Skin epidermis (tissue), 12 donors: ENCODE measurements around the gene TBCD.
"Not testable (repeated sequence)": the region's sequence is repeated elsewhere in the genome, so short reads cannot be mapped to it uniquely, and the experiment has no call there.

Experiments
- H3K27ac ChIP-seq, 21 experiments: fragments of 200-600 bp; sonication (generic) in 11 of 21; one replicate each; pipeline ENCODE4 v1.5.0; 2020; ENCODE audit warnings: mild to moderate bottlenecking in 3 of 21, inconsistent platforms in 2 of 21, moderate library complexity in 2 of 21
- H3K4me3 ChIP-seq, 7 experiments: fragments of 200-600 bp; sonication (generic) in 2 of 7; one replicate each; pipeline ENCODE4 v1.5.0; 2020; ENCODE audit warnings: inconsistent platforms in 2 of 7, mild to moderate bottlenecking in 2 of 7, moderate library complexity in 1 of 7

TBCD gene

DNA sequence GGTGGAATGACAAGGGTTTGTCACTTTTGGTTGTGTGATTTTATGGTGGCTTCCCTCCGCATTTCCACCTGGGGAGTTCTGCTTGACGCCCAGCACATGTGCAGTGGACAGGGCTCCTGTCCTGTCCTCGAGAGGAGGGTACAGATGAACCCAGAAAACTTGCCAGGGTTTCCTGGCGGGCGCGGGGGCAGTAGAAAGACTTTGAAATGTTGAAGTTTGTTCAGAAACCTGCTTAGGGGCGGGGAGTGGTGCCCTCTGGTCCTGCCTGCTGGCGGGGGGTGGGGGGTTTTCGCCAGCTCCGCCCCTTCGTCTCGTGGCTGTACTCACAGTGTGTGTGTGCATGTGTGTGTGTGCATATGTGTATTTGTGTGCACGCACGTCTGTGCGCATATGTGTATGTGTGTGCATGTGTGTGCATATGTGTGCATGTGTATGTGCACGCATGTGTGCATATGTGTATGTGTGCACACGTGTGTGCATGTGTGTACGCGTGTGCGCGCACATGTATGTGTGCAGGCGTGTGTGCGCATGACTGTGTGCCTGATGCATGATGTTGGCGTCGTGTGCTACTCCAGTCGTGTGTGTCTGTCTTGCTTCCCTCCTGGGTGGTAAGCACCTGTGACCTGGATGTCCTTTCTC is 28.6 kb upstream of the TBCD start:
- H3K27ac ChIP-seq: no peak overlapping the region
- no peak overlapping the region for H3K4me3 ChIP-seq

DNA sequence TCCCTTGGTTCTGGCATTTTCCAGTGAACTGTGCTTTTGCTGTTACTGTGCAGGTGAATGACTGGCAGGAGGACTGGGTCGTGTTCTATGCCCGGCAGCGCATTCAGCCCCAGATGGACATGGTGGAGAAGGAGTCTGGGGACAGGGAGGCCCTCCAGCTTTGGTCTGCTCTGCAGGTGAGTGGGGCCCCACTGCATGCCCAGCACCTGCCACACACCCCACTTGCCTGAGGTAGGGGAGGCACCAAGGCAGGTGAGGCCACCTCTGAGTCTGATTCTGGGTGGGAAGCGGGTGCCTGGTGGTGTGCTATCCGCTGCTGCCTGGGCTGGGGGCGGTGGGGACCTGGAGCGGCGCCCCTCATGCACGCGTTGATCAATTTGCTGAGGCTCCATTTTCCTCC is 25.4 kb upstream of the TBCD start:
- Histone ChIP-seq H3K27ac (no peak overlapping the region), H3K4me3 (no peak overlapping the region)

DNA sequence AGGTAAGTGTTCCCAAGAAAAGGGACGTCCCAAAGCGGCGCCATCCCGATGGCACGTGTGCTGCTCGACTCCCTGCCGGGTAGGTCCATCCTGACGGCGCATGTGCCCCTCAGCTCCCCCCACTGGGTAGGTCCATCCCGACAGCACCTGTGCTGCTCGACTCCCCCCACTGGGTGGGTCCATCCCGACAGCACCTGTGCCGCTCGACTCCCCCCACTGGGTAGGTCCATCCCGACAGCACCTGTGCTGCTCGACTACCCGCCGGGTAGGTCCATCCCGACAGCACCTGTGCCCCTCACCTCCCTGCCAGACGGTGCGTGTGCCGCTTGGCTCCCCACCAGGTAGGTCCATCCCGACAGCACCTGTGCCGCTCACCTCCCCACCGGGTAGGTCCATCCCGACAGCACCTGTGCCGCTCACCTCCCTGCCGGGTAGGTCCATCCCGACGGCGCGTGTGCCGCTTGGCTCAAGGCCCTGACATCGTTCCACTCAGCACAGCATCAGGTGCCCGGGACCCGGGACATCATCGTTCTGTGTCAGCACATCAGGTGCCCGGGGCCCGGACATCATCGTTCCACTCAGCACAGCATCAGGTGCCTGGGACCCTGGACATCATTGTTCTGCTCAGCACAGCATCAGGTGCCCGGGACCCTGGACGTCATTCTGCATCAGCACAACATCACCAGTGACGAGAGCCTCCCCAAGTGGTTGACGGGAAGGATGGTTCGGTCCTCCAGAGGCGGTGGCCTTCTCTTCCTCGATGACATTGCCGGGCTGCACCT is 22.2 kb upstream of the TBCD start:
- Histone ChIP-seq H3K4me3 (no peak overlapping the region), H3K27ac (no peak overlapping the region)

DNA sequence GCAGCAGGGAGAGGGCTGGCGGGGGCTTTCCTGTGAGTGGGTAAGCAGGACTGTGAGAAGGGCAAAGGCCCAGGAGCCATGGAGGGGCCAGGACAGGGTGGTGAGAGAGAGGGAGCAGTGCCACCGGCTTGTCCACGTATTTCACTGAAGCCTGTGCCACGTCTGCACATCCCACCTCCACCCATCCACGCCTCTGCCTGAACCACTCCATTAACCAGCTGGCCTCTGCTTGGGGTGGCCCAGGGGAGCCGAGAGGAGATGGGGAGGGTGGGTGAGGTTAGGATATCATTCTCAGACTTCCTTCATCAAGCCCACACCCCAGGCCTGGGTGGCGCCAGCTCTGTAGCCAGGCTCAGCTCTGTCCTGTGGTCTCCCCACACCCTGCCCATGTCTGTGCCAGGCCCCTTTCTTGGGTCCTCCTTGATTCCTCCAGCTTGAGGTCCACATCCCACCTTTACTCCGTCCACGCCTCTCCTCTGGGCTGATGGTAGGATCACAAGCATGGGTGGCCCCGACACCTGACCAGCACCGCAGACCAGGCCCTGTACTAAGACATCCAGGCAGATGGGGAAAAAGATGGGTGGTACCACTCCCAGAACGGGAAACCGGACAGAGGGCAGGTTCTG is 19.6 kb upstream of the TBCD start:
- no peak overlapping the region for H3K27ac ChIP-seq
- no peak overlapping the region for H3K4me3 ChIP-seq

DNA sequence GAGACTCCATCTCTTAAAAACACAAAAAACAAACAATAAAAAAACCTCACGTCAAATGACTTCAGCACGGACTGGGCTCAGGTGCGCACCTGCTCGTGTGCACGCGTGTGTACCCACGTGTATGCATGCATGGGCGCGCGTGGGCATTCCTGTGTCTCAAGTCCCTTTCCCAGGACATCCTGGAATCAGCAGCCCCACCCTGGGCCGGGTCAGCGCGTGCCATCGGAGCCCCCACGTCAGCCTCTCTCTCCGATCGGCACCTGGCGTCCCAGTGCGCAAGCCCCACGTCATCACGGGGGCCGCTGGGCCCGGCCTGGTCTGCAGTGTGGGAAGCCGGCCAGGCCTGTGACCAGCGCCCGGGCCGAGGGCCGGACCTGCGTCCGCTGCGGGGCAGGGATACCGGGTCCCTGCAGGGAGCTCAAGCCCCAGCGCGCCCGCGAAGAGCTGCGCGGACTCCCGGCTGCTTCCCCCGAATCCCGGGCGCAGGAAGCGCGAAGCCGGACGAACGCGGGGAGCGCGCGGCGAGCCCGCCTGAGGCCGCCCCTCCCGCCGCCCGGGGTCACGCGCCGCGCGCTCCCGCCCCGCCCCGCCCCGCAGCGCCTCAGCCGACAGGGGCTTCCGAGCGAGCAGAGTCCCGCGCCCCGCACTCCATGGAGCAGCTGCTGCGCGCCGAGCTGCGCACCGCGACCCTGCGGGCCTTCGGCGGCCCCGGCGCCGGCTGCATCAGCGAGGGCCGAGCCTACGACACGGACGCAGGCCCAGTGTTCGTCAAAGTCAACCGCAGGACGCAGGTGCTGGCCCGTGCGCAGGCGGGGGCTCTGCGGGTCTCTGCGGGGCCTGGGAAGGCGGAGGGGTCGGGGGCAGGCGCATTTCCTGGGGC is 16.6 kb upstream of the TBCD start, which contains the start of gene FN3K:
TSS of gene FN3K (plus strand) at position 629 of the 880 bp plus-strand sequence. CDS start at position 651, 22 bp downstream.
- Histone ChIP-seq H3K4me3 (peak within 1 kb of the TSS; percentile 41 to 71 (median 53)), H3K27ac (peak within 1 kb of the TSS in 16 of 21 experiments; percentile 10 to 82 (median 56))

DNA sequence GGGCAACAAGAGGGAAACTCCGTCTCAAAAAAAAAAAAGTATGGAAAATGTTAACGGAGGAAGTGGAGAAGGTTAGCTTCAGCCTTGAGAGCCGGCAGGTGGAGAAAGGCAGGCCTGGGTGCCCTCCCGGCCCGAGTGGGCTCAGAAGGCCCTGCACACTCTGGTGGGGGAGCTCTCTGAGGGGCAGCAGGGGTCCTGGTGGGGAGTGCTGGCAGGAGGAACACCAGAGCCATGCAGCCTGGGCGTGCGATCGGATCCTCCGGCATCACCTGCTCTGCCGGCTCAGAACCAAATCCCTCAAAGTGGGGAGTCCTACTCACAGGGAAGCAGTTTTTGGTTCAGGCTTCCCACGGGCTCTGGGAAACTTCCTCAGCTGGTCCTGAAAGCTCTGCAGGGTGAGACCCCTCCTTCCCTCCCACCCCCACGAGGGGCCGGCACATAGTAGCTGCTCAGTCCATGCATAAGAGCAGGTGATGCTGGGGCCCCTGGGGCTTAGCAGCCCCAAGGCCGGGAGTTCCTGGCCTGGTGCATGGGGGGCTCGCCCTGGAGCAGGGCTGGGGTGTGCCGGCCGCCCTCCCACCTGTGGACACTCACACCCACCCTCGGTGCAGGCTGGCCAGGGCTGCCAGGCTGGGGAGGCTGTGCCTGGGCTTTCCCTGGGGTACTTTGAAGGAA is 15.2 kb upstream of the TBCD start:
- no peak overlapping the region for H3K4me3 ChIP-seq
- H3K27ac ChIP-seq: peak overlapping the region in 2 of 21 experiments; percentile 29 to 79

DNA sequence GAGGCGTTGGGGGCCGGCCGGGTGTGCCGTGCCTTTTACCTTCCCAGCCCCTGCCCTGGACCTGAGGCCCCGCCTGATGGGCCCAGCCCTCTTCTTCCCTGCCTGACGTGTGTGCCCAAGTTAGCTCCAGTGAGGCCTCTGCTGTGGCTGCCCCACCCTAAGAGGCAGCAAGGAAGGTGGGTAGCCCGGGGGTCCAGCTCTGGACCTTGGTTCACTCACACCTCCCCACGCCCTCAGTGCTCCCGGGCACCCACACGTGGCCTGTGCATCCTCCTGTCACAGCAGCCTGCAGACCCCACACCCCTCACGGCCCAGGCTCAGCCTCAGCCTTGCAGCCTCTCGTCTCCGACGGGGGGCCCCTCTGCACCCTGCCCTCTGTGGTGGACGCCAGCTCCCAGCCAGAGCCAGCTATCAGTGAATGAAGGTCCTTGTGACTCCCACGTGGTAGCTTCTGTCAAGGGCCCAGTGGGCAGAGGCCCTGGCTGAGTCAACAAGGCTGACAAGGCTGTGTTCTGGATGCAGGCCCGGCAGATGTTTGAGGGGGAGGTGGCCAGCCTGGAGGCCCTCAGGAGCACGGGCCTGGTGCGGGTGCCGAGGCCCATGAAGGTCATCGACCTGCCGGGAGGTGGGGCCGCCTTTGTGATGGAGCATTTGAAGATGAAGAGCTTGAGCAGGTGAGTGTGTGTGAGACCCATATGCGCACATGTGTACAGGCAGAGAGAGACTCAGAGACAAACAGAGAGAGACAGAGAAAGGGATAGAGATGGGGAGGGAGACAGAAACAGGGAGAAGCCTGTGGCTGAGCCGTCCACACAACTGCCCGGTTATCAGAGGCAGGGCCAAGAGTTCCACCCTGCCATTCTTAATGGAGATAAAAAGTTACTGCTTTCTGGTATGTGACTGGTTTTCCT is 13.6 kb upstream of the TBCD start:
- no peak overlapping the region for H3K27ac ChIP-seq

DNA sequence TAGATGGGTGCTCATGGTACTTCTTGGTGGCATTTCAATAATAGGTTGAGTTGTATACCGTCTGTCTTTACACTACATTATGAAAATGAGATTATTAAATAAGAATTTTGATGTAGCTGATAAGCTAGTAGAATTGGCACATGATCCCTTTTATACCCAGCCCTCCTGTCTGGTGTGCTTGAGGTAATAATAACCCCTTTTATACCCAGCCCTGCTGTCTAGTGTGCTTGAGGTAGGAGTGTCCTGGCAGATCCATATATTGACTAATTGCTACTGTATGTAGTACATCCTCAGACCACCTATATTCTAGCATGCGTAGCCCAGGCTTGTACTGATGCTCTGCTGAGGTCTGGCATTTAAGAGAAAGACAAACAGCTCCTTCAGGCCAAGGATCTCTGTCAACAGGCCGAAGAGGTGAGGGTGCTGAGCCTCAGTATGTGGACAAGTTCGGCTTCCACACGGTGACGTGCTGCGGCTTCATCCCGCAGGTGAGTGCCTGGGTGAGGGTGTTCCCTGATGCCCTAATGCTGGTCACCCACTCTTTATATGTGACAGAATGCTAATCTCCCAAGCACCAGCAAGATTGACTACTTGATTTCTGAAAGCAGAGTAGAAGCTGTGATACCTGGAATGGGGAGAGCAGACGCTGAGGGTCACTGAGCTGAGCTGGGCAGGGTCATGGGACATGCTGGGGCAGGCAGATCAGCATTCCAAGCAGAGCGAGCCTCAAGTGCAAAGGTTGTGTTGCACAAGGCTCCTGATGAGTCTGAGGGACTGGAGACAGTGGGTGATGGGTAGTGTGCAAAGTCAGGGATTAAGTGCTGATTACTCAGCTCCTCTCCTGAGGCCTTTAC is 10.7 kb upstream of the TBCD start:
- Histone ChIP-seq H3K4me3 (no peak overlapping the region), H3K27ac (no peak overlapping the region)

More for the DNA sequence above, 13.6 kb upstream of the TBCD start:
- H3K4me3 ChIP-seq: no peak overlapping the region

DNA sequence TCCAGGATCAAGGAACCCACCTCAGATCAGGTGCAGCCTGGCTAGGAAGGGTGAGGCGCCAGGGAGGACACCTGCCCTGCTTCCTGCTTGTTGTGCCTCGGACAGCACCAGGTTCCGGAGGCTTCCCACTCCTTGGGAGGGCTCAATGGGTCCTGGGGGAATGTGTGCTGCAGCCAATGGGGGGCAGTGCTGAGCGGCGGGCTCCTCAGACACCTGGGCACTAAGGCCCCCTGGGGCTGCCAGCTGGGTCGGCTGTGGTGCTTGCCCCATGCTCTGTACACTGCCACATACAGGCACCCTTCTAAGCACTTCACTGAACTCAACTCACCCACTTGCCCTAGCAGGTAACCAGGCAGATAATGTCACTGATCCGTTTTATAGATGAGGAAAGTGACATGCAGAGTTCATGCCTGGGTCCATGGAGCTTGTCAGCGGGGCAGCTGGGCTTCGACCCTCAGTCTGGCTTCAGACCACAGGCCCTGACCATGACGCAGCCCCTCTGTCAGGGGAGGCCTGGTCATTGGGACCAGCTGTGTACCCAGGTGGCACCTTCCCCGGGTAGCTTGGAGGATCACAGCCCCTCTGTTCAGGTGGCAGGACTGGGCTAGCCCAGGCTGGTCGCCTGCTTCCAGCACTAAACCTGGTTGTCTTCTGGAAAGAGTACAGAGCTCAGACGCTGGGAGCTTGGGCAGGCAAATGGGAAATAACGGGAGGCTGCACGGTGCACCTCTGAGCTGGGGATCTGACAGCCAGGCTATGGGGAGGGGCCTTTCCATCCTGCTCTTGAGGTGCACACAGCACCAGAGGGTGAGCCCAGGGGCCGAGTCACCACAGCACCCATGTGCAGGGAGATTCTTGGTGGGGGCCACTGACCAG is 8.3 kb upstream of the TBCD start:
- H3K27ac ChIP-seq: no peak overlapping the region
- no peak overlapping the region for H3K4me3 ChIP-seq

DNA sequence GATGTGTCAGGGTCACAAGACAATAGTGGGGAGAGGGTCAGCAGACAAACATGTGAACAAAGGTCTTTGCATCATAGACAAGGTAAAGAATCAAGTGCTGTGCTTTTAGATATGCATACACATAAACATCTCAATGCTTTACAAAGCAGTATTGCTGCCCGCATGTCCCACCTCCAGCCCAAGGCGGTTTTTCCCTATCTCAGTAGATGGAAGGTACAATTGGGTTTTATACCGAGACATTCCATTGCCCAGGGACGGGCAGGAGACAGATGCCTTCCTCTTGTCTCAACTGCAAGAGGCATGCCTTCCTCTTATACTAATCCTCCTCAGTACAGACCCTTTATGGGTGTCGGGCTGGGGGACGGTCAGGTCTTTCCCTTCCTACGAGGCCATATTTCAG is 7.1 kb upstream of the TBCD start:
- H3K4me3 ChIP-seq, H3K27ac ChIP-seq: not testable (repeated sequence)

DNA sequence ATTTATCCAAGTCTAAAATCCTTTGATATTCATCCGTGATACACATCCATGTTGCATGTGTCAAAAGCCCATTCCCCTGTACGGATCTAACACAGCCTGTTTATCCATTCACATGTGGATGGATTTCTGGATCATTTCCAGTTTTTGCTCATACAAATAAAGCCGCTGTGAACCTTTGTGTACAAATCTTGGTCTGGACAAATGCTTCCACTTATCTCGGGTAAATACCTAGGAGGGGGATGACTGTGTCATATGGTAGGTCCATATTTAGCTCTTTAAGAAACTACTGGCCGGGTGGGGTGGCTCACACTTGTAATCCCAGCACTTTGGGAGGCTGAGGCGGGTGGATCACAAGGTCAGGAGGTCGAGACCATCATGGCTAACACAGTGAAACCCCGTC is 6.3 kb upstream of the TBCD start:
- Histone ChIP-seq H3K27ac (no peak overlapping the region), H3K4me3 (no peak overlapping the region)

DNA sequence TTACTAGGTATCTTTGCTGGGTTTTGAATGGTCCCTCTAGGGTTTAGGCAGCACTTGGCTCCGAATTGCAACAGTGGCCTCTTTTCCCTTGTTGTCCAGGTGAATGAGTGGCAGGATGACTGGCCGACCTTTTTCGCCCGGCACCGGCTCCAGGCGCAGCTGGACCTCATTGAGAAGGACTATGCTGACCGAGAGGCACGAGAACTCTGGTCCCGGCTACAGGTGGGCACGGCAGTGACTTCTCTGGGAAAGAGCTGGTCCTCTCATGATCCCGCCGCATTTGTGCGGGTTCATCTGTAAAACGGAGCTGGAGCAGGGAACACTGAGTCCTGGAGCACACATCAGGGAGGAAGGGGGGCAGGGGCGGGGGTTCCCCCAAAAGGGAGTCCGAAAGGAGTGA is 3.1 kb upstream of the TBCD start:
- H3K27ac ChIP-seq: no peak overlapping the region
- H3K4me3 ChIP-seq: no peak overlapping the region

DNA sequence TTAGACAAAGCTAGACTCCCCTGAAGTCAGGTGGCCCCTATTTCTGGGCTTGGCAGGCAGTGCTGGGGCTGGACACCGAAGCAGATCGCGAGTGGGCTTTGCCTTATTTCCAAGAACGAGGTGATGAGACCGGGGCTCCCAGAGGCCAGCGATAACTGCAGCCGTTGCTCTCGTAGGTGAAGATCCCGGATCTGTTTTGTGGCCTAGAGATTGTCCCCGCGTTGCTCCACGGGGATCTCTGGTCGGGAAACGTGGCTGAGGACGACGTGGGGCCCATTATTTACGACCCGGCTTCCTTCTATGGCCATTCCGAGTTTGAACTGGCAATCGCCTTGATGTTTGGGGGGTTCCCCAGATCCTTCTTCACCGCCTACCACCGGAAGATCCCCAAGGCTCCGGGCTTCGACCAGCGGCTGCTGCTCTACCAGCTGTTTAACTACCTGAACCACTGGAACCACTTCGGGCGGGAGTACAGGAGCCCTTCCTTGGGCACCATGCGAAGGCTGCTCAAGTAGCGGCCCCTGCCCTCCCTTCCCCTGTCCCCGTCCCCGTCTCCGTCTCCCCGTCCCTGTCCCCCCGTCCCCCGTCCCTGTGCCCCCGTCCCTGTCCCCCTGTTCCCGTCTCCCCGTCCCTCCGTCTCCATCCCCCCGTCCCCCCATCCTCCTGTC is 1.5 kb upstream of the TBCD start:
- H3K27ac ChIP-seq: no peak overlapping the region
- H3K4me3 ChIP-seq: no peak overlapping the region

DNA sequence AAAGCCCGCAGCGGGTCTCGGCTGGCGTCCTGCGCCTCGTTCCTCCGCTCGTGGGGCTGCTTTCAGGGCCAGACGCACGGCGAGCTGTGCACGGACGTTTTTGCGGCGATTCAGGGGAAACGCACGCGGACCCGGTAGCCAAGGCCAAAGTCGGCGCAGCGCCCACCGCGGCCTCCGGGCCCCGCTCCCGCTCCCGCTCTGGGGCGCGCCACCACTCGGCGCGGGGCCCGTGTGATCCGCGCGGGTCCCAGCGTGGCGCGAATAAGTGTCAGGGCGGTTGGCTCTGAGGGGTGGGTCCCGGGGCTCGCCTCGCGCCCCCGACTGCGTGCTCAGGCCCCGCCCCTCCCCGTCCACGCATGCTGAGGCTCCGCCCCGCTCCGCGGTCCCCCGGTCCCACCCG is 694 bp upstream of the TBCD start:
- H3K27ac ChIP-seq: peak overlapping the region in 12 of 21 experiments; percentile 29 to 78 (median 59)

DNA sequence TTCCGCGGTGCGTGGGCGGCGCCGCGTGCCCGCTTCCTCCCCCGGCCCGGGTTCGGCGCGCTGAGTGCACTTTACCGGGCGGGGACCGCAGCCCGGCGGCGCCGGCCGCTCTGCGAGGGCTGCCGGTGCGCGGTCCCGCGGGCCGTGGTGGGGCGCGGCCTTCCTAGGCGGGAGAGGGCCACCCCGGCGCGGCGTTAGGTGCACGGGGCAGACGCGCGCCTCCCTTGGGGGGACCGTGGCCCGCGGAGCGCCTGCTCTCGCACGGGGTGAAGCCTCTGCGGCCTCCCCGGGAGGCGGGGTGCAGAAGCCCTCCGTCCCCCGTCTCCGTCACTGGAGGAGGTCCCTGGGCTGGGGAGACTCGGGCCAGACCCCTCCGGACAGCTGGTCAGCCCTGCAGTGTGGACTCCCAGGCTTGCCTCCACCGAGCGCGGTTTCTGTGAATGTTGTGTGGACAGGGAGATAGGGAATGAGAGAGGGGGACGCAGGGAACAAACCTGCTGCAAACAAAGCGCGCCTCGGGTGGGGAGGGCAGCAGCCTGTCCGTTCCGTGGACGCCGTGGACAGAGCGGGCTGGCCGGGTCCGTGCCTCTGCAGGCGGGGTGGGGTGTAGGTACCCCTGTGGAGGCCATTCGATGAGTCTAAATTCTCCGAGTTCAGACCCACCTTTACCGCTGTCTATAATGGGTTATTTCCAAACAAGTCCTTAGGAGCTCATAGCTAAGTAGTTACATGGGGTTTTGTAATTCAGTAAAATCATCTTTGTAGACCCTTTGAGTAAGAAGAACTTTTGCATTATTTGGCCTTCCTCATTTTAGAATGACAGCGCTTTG is 721 bp downstream of the TBCD start:
- Histone ChIP-seq H3K4me3 (peak overlapping the region; percentile 69 to 93 (median 86)), H3K27ac (peak overlapping the region in 20 of 21 experiments; percentile 49 to 91 (median 78))

More for the DNA sequence above, 694 bp upstream of the TBCD start:
- peak overlapping the region; percentile 45 to 91 (median 78) for H3K4me3 ChIP-seq
